Measurements from ENCODE around the gene MORN1. TPM values are rescaled to one million over a fixed set of nuclear protein-coding genes. Genes with fewer than 3 reads are reported as not detected.

The MORN1 gene
- total RNA-seq, 1 donor from 2014 or later: 9.0 TPM

GRCh38 chr1:2436876-2437275 lies 45.5 kb upstream of the MORN1 start:
- Histone ChIP-seq H3K36me3 (no peaks in the 10 kb centered on the region), H3K4me1 (no peaks in the 10 kb centered on the region), H3K9me3 (no peaks in the 10 kb centered on the region), H3K4me3 (no peak overlapping the region), H3K27me3 (peaks cover 10% of the 10 kb centered on the region), H3K27ac (no peak overlapping the region)
- no peak for DNase-seq
- no peak for TF ChIP-seq CTCF (IDR thresholded peaks at IDR 0.05)
- no peak for ATAC-seq
- intact Hi-C loops (cut with DNase I): no loop called here

- DNase-seq (no peak), ATAC-seq (no peak)
- no peaks in the 10 kb centered on the region for H3K9me3 ChIP-seq
- no peak overlapping the region for H3K27ac ChIP-seq
- H3K4me3 ChIP-seq: no peak overlapping the region
- TF ChIP-seq CTCF (IDR thresholded peaks at IDR 0.05): no peak
- H3K27me3 ChIP-seq: peaks cover 6% of the 10 kb centered on the region
- no peaks in the 10 kb centered on the region for H3K36me3 ChIP-seq
- intact Hi-C loops (cut with DNase I): no loop called here
- H3K4me1 ChIP-seq: no peaks in the 10 kb centered on the region
These were observed 44.5 kb upstream of the MORN1 start for GRCh38 chr1:2435746-2436355.

- Histone ChIP-seq H3K27me3 (peaks cover 6% of the 10 kb centered on the region), H3K4me1 (no peaks in the 10 kb centered on the region), H3K9me3 (no peaks in the 10 kb centered on the region), H3K27ac (no peak overlapping the region), H3K36me3 (no peaks in the 10 kb centered on the region), H3K4me3 (no peak overlapping the region)
- intact Hi-C loops (cut with DNase I): no loop called here
- DNase-seq (no peak), ATAC-seq (no peak)
- no peak for TF ChIP-seq CTCF (IDR thresholded peaks at IDR 0.05)
These were observed 43.7 kb upstream of the MORN1 start for GRCh38 chr1:2435091-2435490.

- DNase-seq (no peak), ATAC-seq (no peak)
- TF ChIP-seq CTCF (IDR thresholded peaks at IDR 0.05): no peak
- intact Hi-C loops (cut with DNase I): no loop called here
- Histone ChIP-seq H3K36me3 (no peaks in the 10 kb centered on the region), H3K27me3 (peaks cover 8% of the 10 kb centered on the region), H3K4me1 (no peaks in the 10 kb centered on the region), H3K9me3 (no peaks in the 10 kb centered on the region), H3K27ac (no peak overlapping the region), H3K4me3 (no peak overlapping the region)
These were observed 42.7 kb upstream of the MORN1 start for GRCh38 chr1:2433936-2434655.

GRCh38 chr1:2433196-2433595 lies 41.8 kb upstream of the MORN1 start:
- TF ChIP-seq CTCF (IDR thresholded peaks at IDR 0.05): no peak
- Histone ChIP-seq H3K27me3 (peaks cover 11% of the 10 kb centered on the region), H3K9me3 (no peaks in the 10 kb centered on the region), H3K4me1 (no peaks in the 10 kb centered on the region), H3K27ac (no peak overlapping the region), H3K36me3 (no peaks in the 10 kb centered on the region), H3K4me3 (no peak overlapping the region)
- intact Hi-C loops (cut with DNase I): no loop called here
- DNase-seq: no peak
- no peak for ATAC-seq

Data from upper lobe of right lung (tissue), 1 donor.